ENCODE data around the gene RGS9.

RGS9 gene

GRCh38 chr17:65219124-65219523 is 82.0 kb downstream of the RGS9 start:
- no peak for DNase-seq
- ATAC-seq, result no peak

GRCh38 chr17:65219707-65220106 is 82.5 kb downstream of the RGS9 start:
- ATAC-seq, result no peak
- no peak for DNase-seq

- DNase-seq, result no peak
- no peak for ATAC-seq
These were observed 83.6 kb downstream of the RGS9 start for GRCh38 chr17:65220732-65221131.

GRCh38 chr17:65222214-65222738 is 85.1 kb downstream of the RGS9 start:
- ATAC-seq, result peak; percentile 63

GRCh38 chr17:65225061-65225460 is 87.9 kb downstream of the RGS9 start:
- DNase-seq (no peak), ATAC-seq (no peak)

More at GRCh38 chr17:65222214-65222738, 85.1 kb downstream of the RGS9 start:
- DNase-seq, result no peak

DNA sequence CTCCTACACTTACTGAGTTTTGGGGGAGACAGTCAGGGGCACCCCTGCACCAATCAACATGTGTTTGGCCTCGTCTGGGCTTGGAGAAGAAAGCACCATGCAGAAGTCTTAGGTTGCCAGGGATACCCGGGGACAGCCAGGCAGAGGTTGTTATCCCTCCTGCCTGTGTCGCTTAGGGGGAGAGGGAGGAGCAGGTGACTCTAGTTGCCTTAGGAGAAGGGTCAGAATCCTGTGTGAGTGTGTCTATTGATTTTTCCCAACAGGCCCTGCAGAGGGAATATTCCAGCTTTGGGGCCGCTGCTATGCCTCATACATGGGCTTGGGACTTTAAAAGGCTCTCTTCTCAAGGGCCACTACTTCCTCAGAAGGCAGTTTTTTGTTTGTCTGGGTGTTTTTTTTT is 89.1 kb downstream of the RGS9 start:
- no peak for DNase-seq

DNA sequence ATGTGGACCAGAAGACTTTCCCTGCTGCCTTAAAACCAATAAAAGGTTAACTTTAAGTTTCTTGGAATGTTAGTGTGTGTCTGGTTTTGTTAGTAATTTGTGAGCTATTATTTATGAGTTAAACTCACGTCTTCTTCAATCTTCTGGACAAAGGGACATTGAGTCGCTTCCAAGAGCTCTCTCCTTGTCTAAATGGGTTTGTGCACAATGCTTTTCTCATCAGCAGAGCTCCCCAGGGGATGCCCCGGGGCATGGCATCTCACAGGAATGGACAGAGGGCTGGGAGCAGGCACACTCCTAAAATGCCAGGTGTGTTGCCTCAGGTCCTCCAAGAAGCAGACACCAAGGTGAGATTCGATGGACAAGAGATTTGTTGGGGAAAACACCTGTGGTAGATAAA is 90.5 kb downstream of the RGS9 start:
- DNase-seq (no peak), ATAC-seq (no peak)

More for the DNA sequence above, 89.1 kb downstream of the RGS9 start:
- no peak for ATAC-seq

- ATAC-seq (no peak), DNase-seq (no peak)
These were observed 91.1 kb downstream of the RGS9 start for GRCh38 chr17:65228287-65228686.

GRCh38 chr17:65228734-65229620 is 91.8 kb downstream of the RGS9 start:
- DNase-seq, result peak; percentile 58
- peak; percentile 88 for ATAC-seq

DNA sequence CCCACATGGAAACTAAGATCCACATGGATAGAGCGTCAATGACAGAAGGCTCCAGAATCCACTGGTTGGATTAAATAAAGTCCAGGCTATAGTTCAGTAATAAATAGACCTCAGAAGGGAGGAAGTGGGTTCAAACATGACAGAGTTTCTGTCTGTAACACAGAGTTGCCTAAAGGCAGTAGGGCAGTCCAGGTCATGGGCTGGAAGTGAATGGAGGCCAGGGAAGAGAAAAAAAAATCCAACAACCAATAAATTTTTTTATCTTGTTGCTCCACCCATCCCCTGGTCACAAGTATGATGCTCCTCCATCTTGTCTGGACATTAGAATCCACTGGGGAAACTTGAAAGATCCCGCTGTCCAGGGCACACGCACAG is 92.4 kb downstream of the RGS9 start:
- no peak for DNase-seq
- ATAC-seq, result peak; percentile 20

DNA sequence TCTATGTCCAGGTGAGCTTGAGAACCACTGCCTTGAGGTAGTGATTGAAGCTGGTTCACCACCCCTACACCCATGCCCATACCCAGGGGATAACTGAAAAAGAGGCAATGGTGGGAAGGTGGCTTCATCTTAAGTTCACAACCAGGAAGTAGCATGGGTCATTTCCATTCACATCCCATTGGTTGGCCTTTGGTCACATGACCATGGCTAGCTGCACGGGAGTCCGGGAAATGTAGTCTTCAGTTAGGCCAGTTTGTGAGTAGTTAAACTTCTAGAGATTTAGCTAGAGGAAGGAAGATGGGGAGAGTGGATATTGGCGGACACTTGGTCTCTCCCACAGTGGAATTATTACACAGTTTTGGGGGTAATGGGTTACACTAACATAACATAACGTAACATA is 92.9 kb downstream of the RGS9 start:
- ATAC-seq, result no peak
- no peak for DNase-seq

DNA sequence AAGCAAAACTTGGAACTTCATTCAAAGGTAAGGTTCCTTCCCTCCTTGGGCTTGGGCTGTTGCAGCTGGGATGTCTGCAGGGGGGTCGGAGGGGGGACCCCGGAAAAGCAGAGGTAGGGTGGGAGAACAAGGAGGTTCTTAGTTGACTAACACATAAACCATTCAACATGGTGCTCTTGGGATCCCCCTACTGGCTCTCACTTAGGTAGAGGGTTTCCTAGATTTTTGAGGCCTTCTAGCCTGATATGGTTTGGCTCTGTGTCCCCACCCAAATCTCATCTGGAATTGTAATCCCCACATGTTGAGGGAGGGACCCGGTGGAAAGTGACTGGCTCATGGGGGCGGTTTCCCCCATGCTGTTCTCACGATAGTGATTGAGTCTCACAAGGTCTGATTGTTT is 93.9 kb downstream of the RGS9 start:
- DNase-seq (no peak), ATAC-seq (no peak)

GRCh38 chr17:65231662-65232335 is 94.6 kb downstream of the RGS9 start:
- ATAC-seq (peak; percentile 33), DNase-seq (peak; percentile 60)

DNA sequence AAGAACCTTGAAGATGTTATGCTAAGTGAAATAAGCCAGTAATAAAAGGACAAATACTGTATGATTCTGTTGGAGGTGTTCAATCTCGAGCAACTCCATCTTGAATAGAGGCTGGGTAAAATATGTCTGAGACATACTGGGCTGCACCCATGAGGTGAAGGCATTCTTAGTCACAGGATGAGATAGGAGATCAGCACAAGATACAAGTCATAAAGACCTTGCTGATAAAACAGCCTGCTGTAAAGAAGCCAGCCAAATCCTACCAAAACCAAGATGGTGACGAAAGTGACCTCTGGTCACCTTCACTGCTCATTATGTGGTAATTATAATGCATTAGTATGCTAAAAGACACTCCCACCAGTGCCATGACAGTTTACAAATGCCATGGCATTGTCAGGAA is 98.1 kb downstream of the RGS9 start:
- DNase-seq (no peak), ATAC-seq (peak; percentile 19)

GRCh38 chr17:65236321-65236720 is 99.2 kb downstream of the RGS9 start:
- DNase-seq, result no peak
- no peak for ATAC-seq

DNA sequence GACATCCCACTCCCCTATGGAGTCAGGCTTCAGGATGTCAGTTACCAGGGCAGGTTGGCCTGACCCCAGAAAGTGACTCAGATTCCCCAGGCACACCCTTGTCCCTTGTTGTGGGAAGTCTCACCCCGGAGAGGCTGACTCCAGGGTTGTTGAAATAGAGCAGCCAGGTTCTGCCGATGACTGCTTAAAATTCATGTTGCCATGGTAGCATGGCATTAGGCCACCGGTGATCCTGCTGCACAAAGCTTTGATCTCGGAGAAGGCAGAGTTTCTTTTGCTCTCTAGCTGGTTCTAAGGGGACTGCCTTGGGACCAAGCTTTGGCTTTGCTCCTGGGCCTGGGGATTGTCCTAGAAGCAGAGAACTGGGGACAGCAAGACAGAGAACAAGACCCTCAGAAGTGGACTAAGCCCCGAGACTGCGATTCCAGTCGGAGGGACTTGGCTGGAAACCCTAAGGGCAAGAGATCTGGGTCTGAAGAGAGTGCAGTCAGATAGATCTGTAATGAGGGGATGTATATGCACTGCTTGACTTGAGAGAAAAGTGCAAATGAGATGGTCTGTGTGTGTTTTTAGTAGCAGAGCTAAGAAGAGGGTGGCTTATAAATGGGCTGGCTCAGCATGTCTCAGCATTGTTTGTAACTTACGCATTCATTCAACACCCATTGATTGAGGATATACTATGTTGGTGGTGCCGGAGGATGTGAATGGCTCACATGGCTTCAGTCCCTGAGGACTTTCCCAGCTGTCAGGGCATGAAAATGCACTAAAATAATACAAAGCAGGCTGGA is 106.9 kb downstream of the RGS9 start:
- peak; percentile 88 for ATAC-seq
- DNase-seq, result peak; percentile 42

- DNase-seq (no peak), ATAC-seq (no peak)
These were observed 109.1 kb downstream of the RGS9 start for GRCh38 chr17:65246252-65246651.

- no peak for DNase-seq
- ATAC-seq, result no peak
These were observed 112.6 kb downstream of the RGS9 start for GRCh38 chr17:65249774-65250173.

DNA sequence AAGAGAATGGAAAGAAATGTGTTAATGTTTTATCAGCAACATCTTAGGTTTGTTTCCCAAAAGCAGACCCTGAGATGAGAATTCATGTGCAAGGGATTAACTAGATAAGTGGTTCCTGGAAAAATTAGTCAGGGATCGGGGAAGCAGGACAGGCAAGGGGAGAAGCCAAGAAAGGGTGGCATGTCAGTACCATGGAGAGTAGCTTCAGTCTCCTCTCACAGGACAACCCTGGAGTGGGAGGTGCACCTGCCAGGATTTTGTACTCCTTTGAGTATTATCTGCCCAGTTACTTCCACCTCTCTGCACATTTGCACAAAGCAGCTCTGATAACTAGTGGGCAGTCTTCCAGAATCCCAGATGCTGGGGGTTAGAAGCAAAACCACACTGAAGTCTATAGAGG is 117.0 kb downstream of the RGS9 start:
- DNase-seq, result no peak

GRCh38 chr17:65259281-65259680 is 122.1 kb downstream of the RGS9 start:
- DNase-seq (no peak), ATAC-seq (no peak)

More for the DNA sequence above, 117.0 kb downstream of the RGS9 start:
- no peak for ATAC-seq

DNA sequence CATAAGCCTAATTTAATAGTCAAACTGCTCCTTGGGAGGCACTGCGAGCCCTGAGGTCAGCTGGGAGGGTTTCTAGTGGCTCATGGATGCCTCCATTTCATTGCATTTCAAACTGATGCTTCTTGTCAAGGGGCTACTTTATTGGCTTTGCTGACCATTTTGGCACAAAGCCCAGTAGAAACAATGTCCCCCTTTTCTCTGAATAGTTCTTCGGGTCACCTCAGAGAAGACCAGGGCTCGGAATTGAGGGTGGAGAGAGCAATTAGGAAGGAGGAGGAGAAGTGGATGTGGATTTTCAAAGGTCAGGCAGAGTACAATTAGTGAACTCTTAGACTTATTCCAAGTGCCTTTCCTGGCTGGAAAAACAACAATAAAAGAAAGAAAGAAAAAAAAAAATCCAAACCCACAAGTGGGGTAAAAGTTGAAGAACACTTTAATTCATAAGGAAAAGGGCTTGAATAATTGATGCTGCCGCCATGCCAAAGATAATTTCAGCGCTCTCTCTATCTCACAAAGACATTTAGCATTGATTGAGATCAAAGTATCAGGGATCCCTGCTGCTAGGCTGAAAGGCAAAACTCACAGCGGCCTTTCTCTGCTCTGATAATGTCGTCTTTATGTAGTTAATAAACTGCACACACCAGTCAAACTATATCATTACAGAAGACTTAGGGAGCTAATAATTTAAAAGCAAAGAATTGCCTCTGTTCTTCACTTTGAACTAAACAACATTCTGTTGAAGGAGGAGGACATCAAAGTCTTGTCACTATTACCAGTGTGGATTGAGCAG is 122.7 kb downstream of the RGS9 start:
- DNase-seq, result no peak
- ATAC-seq, result no peak

DNA sequence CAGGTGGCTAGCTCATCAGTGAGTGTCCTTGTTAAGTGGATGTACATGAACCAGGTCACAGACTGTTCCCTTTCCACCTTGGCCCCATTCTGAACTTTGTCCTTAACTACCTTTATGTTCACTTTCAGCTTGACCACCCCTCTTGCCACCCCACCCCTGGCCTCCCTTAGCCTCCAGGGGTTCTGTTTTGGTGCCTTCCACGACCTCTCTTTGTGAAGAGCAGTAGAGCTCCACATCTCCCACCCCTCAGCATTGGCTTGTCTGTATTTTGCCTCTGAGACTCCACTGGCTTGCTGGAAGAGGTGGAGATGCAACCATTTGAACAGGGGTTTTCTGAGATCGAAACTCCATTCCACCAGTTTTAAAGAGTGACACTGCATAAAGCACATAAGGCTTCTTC is 123.5 kb downstream of the RGS9 start:
- ATAC-seq, result no peak
- DNase-seq, result no peak
